ENCODE measurements around the gene DOK7.
A peak's percentile ranks its signal among the peaks of the same experiment; 100 is the strongest.

Gene DOK7

DNA sequence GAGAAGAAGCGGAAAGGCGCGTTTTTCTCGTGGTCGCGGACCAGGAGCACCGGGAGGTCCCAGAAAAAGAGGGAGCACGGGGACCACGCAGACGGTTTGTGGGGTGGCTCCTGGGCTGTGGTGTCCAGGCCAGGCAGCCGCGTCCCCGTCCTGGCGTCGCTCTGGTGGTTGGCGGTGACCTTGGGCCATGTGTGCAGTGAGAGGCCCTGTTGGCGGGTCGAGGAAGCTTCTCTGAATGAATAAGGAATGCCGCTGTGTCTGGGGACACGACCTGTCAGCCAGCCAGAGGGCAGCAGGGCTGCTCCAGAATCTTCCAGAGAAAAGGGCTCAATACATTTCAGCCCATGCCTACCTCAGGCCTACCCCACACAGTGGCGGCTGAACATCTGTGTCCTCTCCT lies 45.7 kb upstream of the DOK7 start:
- Histone ChIP-seq H3K27ac (0 out of 22 replicates have a peak overlapping the region, but pooled peaks of 1 of the 11 experiments have one; percentile 5), H3K36me3 (peaks cover 59 to 76% (median 70%) of the 10 kb centered on the region in 11 experiments), H3K4me2 (peak overlapping the region in 10 of 11 experiments; percentile 6 to 65 (median 58); a peak in 19 of 22 replicates), H3K9me3 (replicated peaks in 1 of 11) (no peaks in the 10 kb centered on the region), H3K4me1 (peaks cover 27 to 61% (median 46%) of the 10 kb centered on the region in 10 experiments), H4K20me1 (peaks cover 16 to 88% (median 59%) of the 10 kb centered on the region in 11 experiments; a peak in 21 of 22 replicates), H3K9ac (peak overlapping the region in 2 of 11 experiments; percentile 14 to 19; a peak in 1 of 22 replicates), H3K4me3 (no peak overlapping the region), H3K27me3 (peaks cover 0 to 8% (median 0%) of the 10 kb centered on the region in 11 experiments; a peak in 2 of 22 replicates)
- TF ChIP-seq Cebpa-rat (IDR thresholded peaks at IDR 0.05): no peak

DNA sequence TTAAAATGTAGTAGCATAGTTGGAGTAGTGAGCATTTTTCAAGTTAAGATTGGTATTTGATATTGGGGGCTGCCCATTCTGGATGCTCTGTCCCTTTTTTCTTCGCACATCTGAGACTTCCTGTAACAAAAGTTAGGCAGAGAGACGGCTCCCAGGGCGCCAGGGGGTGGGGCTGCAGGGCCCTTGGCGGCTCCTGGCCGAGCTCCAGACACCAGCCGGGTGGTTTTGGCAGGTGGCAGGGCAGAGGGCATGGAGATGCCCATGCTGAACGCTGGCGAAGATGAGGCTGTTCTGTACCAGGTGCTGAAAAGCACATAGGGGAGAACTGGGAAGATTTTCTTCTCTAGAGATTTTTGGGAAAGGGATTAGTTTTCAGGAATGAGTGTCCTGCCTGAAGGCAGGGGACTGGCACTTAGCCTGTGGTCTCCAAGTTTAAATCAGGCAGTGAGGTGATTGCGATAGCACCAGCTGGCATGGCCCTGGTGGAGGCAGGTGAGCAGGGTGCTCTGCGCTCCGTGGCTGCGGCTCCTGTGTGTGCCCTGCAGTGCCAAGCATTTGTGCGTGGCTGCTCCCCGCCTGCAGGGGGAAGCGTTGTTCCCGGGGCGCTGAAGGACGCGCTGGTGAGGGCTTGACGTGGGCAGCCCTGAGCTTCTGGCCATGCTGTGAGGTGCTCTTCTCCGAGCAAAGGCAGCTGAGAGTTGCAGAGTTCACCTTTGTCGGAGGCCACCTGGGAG lies 44.9 kb upstream of the DOK7 start:
- TF ChIP-seq Cebpa-rat (IDR thresholded peaks at IDR 0.05): no peak
- H3K4me1 ChIP-seq: peaks cover 24 to 53% (median 39%) of the 10 kb centered on the region in 10 experiments

DNA sequence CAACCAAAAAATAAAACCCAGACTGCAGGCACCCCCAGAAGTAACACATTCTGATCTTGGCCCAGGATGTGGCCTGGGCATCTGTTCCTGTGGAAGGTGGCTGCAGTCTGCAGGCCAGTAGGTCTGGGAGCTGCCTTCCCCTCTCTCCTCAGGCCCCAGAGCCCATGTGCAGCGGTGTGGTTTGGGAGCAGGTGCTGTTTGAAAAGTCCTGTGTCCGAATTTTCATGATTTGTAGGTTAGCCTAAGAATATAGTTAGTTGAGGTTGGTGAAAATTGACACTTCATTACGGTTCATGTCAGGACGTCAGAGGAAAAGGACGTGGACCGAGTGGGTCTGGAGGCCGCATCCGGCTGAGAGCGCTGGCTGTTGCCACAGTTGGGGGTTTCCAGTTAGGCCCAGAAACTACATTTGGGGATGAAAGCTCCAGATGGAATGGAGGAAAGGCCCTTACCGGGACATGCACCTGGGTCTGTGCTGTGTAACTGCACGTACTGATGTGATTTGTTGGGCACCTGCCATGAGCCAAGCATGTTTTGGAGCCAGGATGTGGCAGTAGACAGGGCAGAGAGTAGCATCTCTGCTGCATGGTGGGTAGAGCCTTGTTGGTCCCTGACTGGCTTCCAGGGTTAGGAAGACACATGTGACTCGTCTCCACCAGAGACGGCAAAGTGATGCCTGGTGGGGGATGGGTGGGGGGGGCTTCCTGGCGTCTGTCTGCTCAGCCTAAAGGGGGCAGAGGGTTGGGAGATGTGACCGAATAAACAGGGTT lies 43.1 kb upstream of the DOK7 start:
- Histone ChIP-seq H3K9me3 (replicated peaks in 1 of 11) (no peaks in the 10 kb centered on the region), H3K9ac (no peak overlapping the region), H4K20me1 (peaks cover 0 to 80% (median 34%) of the 10 kb centered on the region in 11 experiments; a peak in 14 of 22 replicates), H3K4me2 (no peak overlapping the region), H3K4me1 (peaks cover 6 to 35% (median 20%) of the 10 kb centered on the region in 10 experiments), H3K27me3 (no peaks in the 10 kb centered on the region), H3K27ac (no peak overlapping the region), H3K4me3 (no peak overlapping the region), H3K36me3 (peaks cover 83 to 100% (median 96%) of the 10 kb centered on the region in 11 experiments)
- TF ChIP-seq Cebpa-rat (IDR thresholded peaks at IDR 0.05): no peak

More for the DNA sequence above, 44.9 kb upstream of the DOK7 start:
- Histone ChIP-seq H3K9ac (peak overlapping the region in 3 of 11 experiments; percentile 7 to 19 (median 18); a peak in 2 of 22 replicates), H3K27ac (0 out of 22 replicates have a peak overlapping the region, but pooled peaks of 1 of the 11 experiments have one; percentile 5), H3K9me3 (replicated peaks in 1 of 11) (no peaks in the 10 kb centered on the region), H3K4me3 (no peak overlapping the region), H3K36me3 (peaks cover 67 to 84% (median 78%) of the 10 kb centered on the region in 11 experiments), H3K4me2 (peak overlapping the region in 10 of 11 experiments; percentile 6 to 65 (median 58); a peak in 19 of 22 replicates), H4K20me1 (peaks cover 9 to 84% (median 52%) of the 10 kb centered on the region in 11 experiments; a peak in 21 of 22 replicates), H3K27me3 (peaks cover 0 to 8% (median 0%) of the 10 kb centered on the region in 11 experiments; a peak in 2 of 22 replicates)

DNA sequence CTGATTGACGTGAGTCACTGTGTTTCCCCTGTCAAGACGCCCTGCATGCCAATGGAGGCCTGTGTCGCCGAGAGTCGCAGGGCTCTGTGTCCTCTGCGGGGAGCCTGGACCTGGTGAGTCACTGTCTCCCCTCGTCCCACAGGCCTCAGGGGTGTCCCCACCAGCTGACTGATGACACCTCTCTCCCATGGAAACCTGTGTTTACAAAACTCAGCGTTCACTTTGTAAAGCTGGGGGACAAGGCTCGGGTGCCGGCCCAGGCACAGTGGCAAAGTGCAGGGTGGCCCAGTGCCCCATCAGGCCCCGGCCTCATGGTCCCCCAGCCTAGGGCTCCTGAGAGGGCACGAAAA lies 42.5 kb upstream of the DOK7 start:
- H3K4me1 ChIP-seq: peaks cover 5 to 30% (median 18%) of the 10 kb centered on the region in 10 experiments; a peak in 18 of 20 replicates
- no peak overlapping the region for H3K27ac ChIP-seq
- no peak overlapping the region for H3K9ac ChIP-seq
- no peaks in the 10 kb centered on the region for H3K27me3 ChIP-seq
- H3K36me3 ChIP-seq: peaks cover 79 to 97% (median 94%) of the 10 kb centered on the region in 11 experiments
- H3K4me3 ChIP-seq: no peak overlapping the region
- H3K4me2 ChIP-seq: no peak overlapping the region
- H4K20me1 ChIP-seq: peaks cover 0 to 75% (median 30%) of the 10 kb centered on the region in 11 experiments; a peak in 13 of 22 replicates
- TF ChIP-seq Cebpa-rat (IDR thresholded peaks at IDR 0.05): no peak
- no peaks in the 10 kb centered on the region for H3K9me3 ChIP-seq (replicated peaks in 1 of 11)

DNA sequence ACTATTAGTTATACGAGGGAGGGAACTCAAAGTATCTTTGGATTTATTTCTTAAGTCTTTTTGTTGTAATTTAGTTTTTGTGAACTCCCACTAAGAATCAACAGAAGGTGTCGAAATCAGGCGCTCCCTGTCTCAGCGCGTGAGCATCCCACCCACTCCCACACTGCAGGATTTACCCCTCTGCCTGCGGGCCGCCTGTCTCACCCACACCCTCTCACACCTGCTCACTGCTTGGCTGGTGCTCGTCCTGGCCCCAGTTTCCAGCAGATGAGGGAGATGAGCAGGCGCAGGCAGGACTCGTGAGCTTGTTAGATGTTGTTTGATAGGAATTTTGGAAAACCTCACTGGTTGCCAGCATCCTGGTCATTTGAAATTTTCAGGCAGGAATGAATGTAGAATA lies 42.1 kb upstream of the DOK7 start:
- Histone ChIP-seq H3K4me3 (no peak overlapping the region), H3K36me3 (peaks cover 76 to 93% (median 90%) of the 10 kb centered on the region in 11 experiments), H3K9ac (no peak overlapping the region), H3K9me3 (replicated peaks in 1 of 11) (no peaks in the 10 kb centered on the region), H3K4me1 (peaks cover 5 to 28% (median 18%) of the 10 kb centered on the region in 10 experiments; a peak in 18 of 20 replicates), H3K27ac (no peak overlapping the region), H3K4me2 (no peak overlapping the region), H3K27me3 (no peaks in the 10 kb centered on the region), H4K20me1 (peaks cover 0 to 71% (median 26%) of the 10 kb centered on the region in 11 experiments; a peak in 11 of 22 replicates)
- TF ChIP-seq Cebpa-rat (IDR thresholded peaks at IDR 0.05): no peak

DNA sequence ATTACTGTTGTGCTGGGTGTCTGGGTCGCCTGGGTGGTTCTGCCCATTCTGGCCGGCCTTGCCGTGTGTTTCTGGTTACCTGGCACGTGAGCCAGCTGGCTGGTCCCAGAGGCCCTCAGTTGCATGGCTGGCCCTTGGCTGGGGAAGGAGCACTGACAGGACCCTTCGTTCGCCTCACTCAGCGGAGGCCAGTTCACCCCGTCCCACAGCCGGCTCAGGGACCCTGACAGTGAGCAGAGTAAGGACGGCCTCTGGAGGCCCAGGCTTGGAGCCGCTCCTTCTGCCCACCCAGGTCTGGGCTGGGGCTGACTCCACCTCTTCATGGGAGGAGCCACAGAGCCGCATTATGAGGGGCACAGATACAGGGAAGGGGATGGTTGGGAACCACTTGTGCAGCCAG lies 41.6 kb upstream of the DOK7 start:
- no peak for TF ChIP-seq Cebpa-rat (IDR thresholded peaks at IDR 0.05)

DNA sequence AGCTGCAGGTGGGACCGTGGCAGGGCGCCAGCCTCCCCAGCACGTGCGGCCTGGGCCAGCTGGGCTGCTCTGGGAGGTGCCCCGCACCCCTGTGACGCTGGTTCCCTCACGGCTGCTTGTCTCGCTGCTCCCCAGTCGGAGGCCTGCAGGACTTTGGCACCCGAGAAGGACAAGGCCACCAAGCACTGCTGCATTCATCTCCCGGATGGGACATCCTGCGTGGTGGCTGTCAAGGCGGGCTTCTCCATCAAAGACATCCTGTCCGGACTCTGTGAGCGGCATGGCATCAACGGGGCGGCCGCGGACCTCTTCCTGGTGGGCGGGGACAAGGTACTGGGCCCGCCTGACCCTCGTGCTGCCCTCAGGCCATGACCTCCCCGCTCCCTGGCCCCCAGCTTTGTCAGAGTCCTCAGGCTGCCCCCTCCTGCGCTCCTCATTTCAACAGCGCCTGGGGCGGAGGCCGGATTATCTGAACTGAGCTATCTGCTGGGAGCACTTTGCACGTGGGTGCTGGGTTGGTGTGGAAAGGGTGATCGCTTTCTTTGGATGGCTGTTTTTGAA lies 40.8 kb upstream of the DOK7 start:
- Histone ChIP-seq H4K20me1 (peaks cover 0 to 70% (median 31%) of the 10 kb centered on the region in 11 experiments; a peak in 15 of 22 replicates), H3K9me3 (replicated peaks in 1 of 11) (no peaks in the 10 kb centered on the region), H3K27ac (no peak overlapping the region), H3K36me3 (peaks cover 62 to 89% (median 82%) of the 10 kb centered on the region in 11 experiments), H3K27me3 (no peaks in the 10 kb centered on the region), H3K4me1 (peaks cover 5 to 32% (median 24%) of the 10 kb centered on the region in 10 experiments; a peak in 18 of 20 replicates), H3K4me2 (no peak overlapping the region), H3K4me3 (no peak overlapping the region), H3K9ac (no peak overlapping the region)
- TF ChIP-seq Cebpa-rat (IDR thresholded peaks at IDR 0.05): no peak

More for the DNA sequence above, 41.6 kb upstream of the DOK7 start:
- Histone ChIP-seq H4K20me1 (peaks cover 0 to 70% (median 24%) of the 10 kb centered on the region in 11 experiments; a peak in 12 of 22 replicates), H3K9me3 (replicated peaks in 1 of 11) (no peaks in the 10 kb centered on the region), H3K4me3 (no peak overlapping the region), H3K9ac (no peak overlapping the region), H3K27me3 (no peaks in the 10 kb centered on the region), H3K27ac (no peak overlapping the region), H3K36me3 (peaks cover 70 to 90% (median 87%) of the 10 kb centered on the region in 11 experiments), H3K4me2 (no peak overlapping the region), H3K4me1 (peaks cover 5 to 31% (median 21%) of the 10 kb centered on the region in 10 experiments; a peak in 18 of 20 replicates)

DNA sequence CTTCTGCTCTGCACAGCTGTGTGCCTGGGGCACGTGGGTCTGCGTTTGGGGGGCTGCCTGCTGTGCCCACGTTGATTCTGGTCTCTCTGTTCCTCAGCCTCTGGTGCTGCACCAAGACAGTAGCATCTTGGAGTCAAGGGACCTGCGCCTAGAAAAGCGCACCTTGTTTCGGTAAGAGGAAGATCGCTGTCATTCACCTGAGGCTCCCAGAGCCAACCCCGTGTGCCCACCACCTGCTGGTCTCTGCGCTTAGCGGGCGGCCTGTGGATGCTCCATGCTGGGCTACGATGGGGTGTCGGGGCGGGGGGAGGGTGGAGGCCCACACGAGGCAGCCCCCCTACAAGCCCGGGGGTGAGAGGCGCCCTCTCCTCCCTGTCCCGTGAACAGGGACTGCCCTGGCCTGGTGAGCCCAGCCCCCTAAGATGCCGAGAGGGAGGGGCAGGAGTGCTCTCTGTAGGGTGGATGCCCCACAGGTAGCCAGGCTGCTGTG lies 40.3 kb upstream of the DOK7 start:
- Histone ChIP-seq H3K4me2 (no peak overlapping the region), H4K20me1 (peaks cover 0 to 66% (median 30%) of the 10 kb centered on the region in 11 experiments; a peak in 15 of 22 replicates), H3K9ac (no peak overlapping the region), H3K27me3 (no peaks in the 10 kb centered on the region), H3K9me3 (replicated peaks in 1 of 11) (no peaks in the 10 kb centered on the region), H3K4me1 (peaks cover under 1 to 32% (median 21%) of the 10 kb centered on the region in 10 experiments; a peak in 18 of 20 replicates), H3K36me3 (peaks cover 57 to 84% (median 77%) of the 10 kb centered on the region in 11 experiments), H3K4me3 (no peak overlapping the region), H3K27ac (no peak overlapping the region)
- TF ChIP-seq Cebpa-rat (IDR thresholded peaks at IDR 0.05): no peak
